ENCODE results near the gene KCNB1. TPM values are rescaled to one million over a fixed set of nuclear protein-coding genes. Genes with fewer than 3 reads are reported as not detected.

KCNB1 gene
- total RNA-seq, 4 donors from 2014 or later: 1.9 to 5.6 (median 2.3) TPM

GRCh38 chr20:49403911-49404310, 78.6 kb downstream of the KCNB1 start:
- Histone ChIP-seq H3K27me3 (no peaks in the 10 kb centered on the region), H3K4me3 (no peak overlapping the region), H3K27ac (no peak overlapping the region), H3K36me3 (no peaks in the 10 kb centered on the region), H3K9me3 (no peaks in the 10 kb centered on the region), H3K4me1 (peaks cover 8 to 18% (median 9%) of the 10 kb centered on the region in 4 donors)
- WGBS, 2 donors (ENCODE audit: low coverage in 1 of 2): 72 to 89% methylated on average over 5 to 9 of the region's 9 CpGs
- TF ChIP-seq POLR2A (IDR thresholded peaks at IDR 0.05) (no peak), CTCF (IDR thresholded peaks at IDR 0.05) (no peak)
- DNase-seq: no peak
- intact Hi-C loops (cut with DNase I; ENCODE audit: low total_unique reads) (no loop called here), in situ Hi-C loops (cut with MboI; ENCODE audit: low pct_ligation_motif_present in 1 of 4, low pct_unique_long_range_greater_than_20kb in 1 of 4, low sequenced_read_pairs in 3 of 4) (no loop called here)

DNA sequence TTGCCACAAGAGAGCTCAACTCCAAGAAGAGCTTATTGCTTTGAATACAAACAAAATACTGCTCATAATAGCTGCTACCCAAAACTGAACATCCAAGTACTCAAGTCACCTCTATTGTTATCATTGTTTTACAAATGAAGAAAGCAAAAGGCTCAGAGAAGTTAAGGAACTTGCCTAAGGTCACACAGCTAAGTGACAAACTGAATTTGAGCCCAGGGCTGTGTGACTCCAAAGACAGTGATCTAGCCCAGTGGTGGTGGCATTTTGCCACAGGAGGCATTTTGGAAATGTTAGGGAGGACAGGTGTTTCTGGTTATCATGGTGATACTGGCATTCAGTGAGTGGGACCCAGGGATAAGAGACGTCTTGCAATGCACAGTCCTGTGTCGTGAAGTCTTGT, 79.5 kb downstream of the KCNB1 start:
- H3K4me1 ChIP-seq: peaks cover 8 to 20% (median 10%) of the 10 kb centered on the region in 4 donors
- DNase-seq: no peak
- 94% methylated on average over 2 of the region's 2 CpGs; no CpG with 5 or more reads in 1 of the 2 donors for WGBS, 2 donors (ENCODE audit: low coverage in 1 of 2)
- no peak overlapping the region for H3K4me3 ChIP-seq
- TF ChIP-seq CTCF (IDR thresholded peaks at IDR 0.05) (no peak), POLR2AphosphoS5 (IDR thresholded peaks at IDR 0.05) (no peak), EP300 (IDR thresholded peaks at IDR 0.05; ENCODE audit: low read depth) (no peak), POLR2A (IDR thresholded peaks at IDR 0.05) (no peak)
- H3K9me3 ChIP-seq: no peaks in the 10 kb centered on the region
- in situ Hi-C loops (cut with MboI; ENCODE audit: low pct_ligation_motif_present in 1 of 4, low pct_unique_long_range_greater_than_20kb in 1 of 4, low sequenced_read_pairs in 3 of 4): no loop called here
- intact Hi-C loops (cut with DNase I; ENCODE audit: low total_unique reads): no loop called here
- H3K27me3 ChIP-seq: no peaks in the 10 kb centered on the region
- no peaks in the 10 kb centered on the region for H3K36me3 ChIP-seq
- H3K27ac ChIP-seq: no peak overlapping the region

DNA sequence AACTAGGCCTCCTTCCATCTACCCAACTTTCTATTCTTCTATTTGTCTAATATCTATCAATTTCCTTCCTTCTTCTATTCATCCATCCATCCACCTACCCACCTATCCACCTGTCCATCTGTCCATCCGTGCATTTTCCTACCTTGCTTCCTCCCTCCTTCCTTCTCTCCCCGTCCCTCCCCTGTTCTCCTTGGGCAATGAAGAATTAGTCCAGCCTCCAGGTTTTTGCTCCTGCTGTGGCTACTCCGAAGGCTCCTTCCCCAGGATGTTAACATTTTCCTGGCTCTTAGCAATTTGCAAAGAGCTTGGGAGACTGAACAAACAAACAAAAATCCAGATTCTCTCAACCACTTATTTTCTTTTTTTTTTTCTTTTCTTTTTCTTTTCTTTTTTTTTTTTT, 81.6 kb downstream of the KCNB1 start:
- Histone ChIP-seq H3K9me3 (no peaks in the 10 kb centered on the region), H3K4me1 (peaks cover 10 to 20% (median 11%) of the 10 kb centered on the region in 4 donors), H3K36me3 (no peaks in the 10 kb centered on the region), H3K27ac (peak overlapping the region; percentile 77 to 84 (median 82)), H3K4me3 (no peak overlapping the region), H3K27me3 (no peaks in the 10 kb centered on the region)
- no peak for DNase-seq
- TF ChIP-seq CTCF (IDR thresholded peaks at IDR 0.05) (no peak), POLR2AphosphoS5 (IDR thresholded peaks at IDR 0.05) (peak in 2 of 3 donors; percentile 9), EP300 (IDR thresholded peaks at IDR 0.05; ENCODE audit: low read depth) (no peak)
- 49% methylated on average over 3 of the region's 3 CpGs for WGBS, 2 donors (ENCODE audit: low coverage in 1 of 2)
- in situ Hi-C loops (cut with MboI; ENCODE audit: low pct_ligation_motif_present in 1 of 4, low pct_unique_long_range_greater_than_20kb in 1 of 4, low sequenced_read_pairs in 3 of 4) (no loop called here), intact Hi-C loops (cut with DNase I; ENCODE audit: low total_unique reads) (no loop called here)

- DNase-seq: peak; percentile 32
- H3K4me1 ChIP-seq: peaks cover 10 to 20% (median 11%) of the 10 kb centered on the region in 4 donors
- in situ Hi-C loops (cut with MboI; ENCODE audit: low pct_ligation_motif_present in 1 of 4, low pct_unique_long_range_greater_than_20kb in 1 of 4, low sequenced_read_pairs in 3 of 4): no loop called here
These were observed 82.1 kb downstream of the KCNB1 start for GRCh38 chr20:49400410-49400809.

DNA sequence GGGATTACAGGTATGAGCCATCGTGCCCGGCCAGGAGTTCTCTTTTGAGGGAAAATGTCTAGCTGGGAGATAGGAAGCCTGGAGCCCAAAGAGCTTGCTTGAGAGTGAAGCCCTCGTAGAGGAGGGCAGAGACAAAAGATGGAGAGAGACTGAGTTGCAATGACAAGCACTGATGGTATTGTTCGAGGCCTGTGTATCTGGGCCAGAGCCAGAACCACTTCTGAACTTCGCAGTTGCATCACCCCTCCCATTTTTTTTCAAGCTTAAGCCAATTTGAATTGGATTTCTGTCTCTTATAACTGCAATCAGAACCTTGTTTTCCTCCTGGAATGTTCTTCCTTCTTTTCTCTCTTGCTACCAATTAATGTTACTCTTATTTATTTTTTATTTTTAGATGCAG, 83.1 kb downstream of the KCNB1 start:
- DNase-seq: no peak
- Histone ChIP-seq H3K27me3 (no peaks in the 10 kb centered on the region), H3K36me3 (no peaks in the 10 kb centered on the region), H3K27ac (peak overlapping the region; percentile 77 to 84 (median 82)), H3K9me3 (no peaks in the 10 kb centered on the region), H3K4me1 (peaks cover 10 to 27% (median 14%) of the 10 kb centered on the region in 4 donors), H3K4me3 (no peak overlapping the region)
- 46 to 52% methylated on average over 5 of the region's 5 CpGs for WGBS, 2 donors (ENCODE audit: low coverage in 1 of 2)
- TF ChIP-seq POLR2AphosphoS5 (IDR thresholded peaks at IDR 0.05): peak in 1 of 3 donors; percentile 41
- no peak for TF ChIP-seq EP300 (IDR thresholded peaks at IDR 0.05; ENCODE audit: low read depth)
- intact Hi-C loops (cut with DNase I; ENCODE audit: low total_unique reads): loop anchor here (10.0 kb wide), 1 partner anchor 45 kb away; no protein-coding TSS in a partner anchor
- in situ Hi-C loops (cut with MboI; ENCODE audit: low pct_ligation_motif_present in 1 of 4, low pct_unique_long_range_greater_than_20kb in 1 of 4, low sequenced_read_pairs in 3 of 4): no loop called here

More at GRCh38 chr20:49400410-49400809, 82.1 kb downstream of the KCNB1 start:
- no peaks in the 10 kb centered on the region for H3K36me3 ChIP-seq
- peak overlapping the region; percentile 77 to 84 (median 82) for H3K27ac ChIP-seq
- no peaks in the 10 kb centered on the region for H3K27me3 ChIP-seq
- WGBS, 2 donors (ENCODE audit: low coverage in 1 of 2): 60% methylated on average over 7 of the region's 7 CpGs; no CpG with 5 or more reads in 1 of the 2 donors
- no peaks in the 10 kb centered on the region for H3K9me3 ChIP-seq
- no peak for TF ChIP-seq POLR2A (IDR thresholded peaks at IDR 0.05)
- TF ChIP-seq EP300 (IDR thresholded peaks at IDR 0.05; ENCODE audit: low read depth): no peak
- peak in 1 of 3 donors; percentile 43 for TF ChIP-seq POLR2AphosphoS5 (IDR thresholded peaks at IDR 0.05)
- H3K4me3 ChIP-seq: no peak overlapping the region
- intact Hi-C loops (cut with DNase I; ENCODE audit: low total_unique reads): no loop called here

All from transverse colon (tissue), 4 donors.